GM18861 (cell line): Measurements from ENCODE around the gene EDN3.

Experiments used
- ATAC-seq: cut with Tn5 transposase; IDR thresholded peaks from one replicate; pipeline ENCODE4 v1.9.1; 2021; ENCODE audit not compliant: unreplicated experiment

Gene EDN3, protein sequence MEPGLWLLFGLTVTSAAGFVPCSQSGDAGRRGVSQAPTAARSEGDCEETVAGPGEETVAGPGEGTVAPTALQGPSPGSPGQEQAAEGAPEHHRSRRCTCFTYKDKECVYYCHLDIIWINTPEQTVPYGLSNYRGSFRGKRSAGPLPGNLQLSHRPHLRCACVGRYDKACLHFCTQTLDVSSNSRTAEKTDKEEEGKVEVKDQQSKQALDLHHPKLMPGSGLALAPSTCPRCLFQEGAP

GRCh38 chr20:59300333-59301081 is at the start of gene EDN3:
Gene EDN3, plus strand, starts transcription at chr20:59300611. Its CDS starts 202 bp downstream, at chr20:59300813.
- ATAC-seq, result no peak

DNA sequence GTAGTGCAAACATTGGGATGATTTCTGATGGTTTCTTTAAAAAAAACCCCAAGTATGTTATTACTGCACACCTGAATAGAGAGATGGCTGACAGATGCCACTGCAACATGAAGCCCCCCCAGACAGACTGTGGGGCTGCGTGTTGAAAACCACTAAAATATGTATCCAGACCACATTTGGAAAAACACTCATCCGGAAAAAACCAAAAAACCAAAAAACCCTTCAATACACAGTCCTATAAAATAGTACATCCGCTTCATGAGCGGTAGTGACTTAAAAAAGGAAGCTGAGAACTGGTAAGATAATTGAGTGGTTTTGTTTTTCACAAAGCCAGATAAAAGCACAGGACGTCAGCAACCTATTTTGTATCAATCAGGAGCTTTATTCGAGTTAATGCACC is 47.1 kb upstream of the EDN3 start:
- no peak for ATAC-seq

DNA sequence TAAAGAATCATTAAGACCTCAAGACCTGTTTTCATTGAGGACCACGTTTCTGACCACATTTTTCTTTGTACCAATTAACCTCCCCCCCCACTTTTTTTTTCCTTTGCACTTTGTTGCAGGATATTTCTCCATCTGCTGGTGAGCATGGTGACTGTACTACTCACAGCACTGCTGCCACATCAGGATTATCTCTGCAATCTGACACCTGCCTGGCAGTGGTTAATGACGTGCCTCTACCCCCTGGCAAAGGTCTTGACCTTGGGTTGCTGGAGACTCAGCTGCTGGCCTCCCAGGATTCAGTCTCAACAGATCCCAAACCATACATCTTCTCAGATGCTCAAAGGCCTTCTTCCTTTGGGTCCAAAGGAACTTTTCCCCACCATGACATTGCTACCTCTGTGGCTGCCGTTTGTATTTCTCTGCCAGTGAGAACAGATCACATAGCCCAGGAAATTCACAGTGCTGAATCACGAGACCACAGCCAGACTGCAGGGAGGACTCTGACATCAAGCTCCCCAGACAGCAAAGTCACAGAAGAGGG is 46.6 kb upstream of the EDN3 start:
- no peak for ATAC-seq

GRCh38 chr20:59255256-59255655 is 45.2 kb upstream of the EDN3 start:
- ATAC-seq, result no peak

GRCh38 chr20:59258221-59258621 is 42.2 kb upstream of the EDN3 start:
- ATAC-seq, result no peak

DNA sequence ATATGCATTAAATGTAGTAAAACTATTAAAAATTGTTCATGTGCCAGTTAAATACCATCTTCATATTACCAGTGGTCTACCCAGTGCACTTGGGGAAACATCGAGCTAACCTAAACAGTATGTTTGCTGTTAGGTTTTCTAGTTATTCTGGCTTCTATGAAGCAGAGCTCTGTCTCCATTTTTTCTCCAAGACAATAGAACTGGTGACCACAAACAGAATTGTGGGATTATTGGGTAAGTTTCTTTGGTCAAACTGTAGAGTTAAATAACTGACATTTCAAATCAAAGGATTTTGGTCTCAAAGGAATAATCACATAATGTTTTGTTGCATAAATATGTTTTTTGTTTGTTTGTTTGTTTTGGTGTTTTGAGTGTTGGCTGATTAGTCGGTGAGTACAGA is 40.5 kb upstream of the EDN3 start:
- ATAC-seq, result no peak

DNA sequence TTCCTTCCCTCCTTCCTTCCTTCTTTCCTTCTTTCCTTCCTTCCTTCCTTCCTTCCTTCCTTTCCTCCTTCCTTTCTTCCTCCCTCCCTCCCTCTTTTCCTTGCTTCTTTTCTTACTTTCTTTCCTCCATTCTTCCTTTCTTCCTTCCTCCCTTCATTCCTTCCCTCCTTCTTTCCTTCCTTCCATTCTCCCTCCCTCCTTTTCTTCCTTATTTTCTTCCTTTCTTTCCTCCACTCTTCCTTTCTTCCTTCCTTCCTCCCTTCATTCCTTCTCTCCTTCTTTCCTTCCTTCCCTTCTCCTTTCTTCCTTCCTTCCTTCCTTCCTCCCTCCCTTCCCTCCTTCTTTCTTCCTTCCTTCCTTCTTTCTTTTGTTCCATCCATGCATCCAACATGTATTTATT is 35.1 kb upstream of the EDN3 start:
- no peak for ATAC-seq

DNA sequence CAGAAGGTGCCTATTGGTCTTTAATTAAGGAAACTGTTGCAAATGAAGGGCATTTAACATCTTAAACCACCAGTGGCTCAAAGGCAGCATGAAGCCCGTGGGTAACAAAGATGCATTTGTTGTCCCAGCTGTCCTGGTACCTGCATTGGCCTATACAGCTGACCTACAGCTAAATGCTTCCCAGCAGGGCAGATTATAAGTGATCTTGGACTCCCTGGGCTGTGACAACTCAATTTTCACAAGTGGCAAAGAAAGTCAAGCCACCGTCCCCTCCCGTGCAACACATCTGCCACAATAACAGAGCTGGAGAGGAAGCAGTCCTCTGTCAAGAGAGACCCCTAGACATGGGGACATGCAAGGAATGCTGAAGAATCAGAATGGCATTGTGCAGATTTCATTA is 31.5 kb upstream of the EDN3 start:
- ATAC-seq, result no peak

GRCh38 chr20:59269411-59270025 is 30.9 kb upstream of the EDN3 start:
- no peak for ATAC-seq

GRCh38 chr20:59270380-59270779 is 30.0 kb upstream of the EDN3 start:
- no peak for ATAC-seq

GRCh38 chr20:59273739-59274357 is 26.6 kb upstream of the EDN3 start:
- no peak for ATAC-seq

DNA sequence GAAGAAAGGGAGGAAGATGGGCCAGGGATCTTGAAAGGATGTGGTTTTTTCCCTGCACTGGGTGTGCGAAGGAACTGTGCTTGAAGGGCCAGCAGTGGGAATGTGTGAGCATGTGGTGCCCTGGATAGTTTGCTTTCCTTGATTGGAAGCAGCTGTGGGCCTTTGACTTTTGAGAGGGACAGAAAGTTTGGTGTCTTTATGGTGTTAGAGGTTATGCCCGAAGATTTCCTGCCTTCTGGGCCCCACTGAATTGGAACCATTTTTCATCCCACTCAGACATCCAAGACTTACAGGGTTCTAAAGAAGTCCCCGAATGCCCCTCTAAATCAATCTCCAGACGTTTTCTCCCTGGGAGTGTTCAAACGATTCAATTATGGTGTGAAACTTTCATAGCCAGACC is 23.5 kb upstream of the EDN3 start:
- no peak for ATAC-seq

DNA sequence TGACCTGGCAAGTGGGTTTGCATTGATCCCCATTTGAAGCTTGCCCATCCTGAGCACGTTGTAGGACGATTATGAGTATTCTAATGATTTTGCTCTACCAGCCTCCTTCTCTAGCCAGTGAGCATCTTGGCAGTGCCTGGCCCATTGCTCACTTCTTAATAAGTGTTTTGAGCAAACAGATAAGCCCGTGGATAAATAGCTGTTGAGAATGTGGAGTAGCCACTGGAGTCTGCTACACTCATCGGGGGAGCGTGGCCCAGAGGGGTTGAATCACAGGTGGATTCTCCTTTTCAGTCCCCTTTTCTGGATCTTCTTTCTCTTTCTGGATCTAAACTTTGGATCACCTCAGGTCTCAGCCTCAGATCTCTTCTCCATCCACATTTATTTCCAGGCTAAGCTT is 15.9 kb upstream of the EDN3 start:
- ATAC-seq, result no peak

- ATAC-seq, result no peak
These were observed 10.4 kb upstream of the EDN3 start for GRCh38 chr20:59289994-59290393.

DNA sequence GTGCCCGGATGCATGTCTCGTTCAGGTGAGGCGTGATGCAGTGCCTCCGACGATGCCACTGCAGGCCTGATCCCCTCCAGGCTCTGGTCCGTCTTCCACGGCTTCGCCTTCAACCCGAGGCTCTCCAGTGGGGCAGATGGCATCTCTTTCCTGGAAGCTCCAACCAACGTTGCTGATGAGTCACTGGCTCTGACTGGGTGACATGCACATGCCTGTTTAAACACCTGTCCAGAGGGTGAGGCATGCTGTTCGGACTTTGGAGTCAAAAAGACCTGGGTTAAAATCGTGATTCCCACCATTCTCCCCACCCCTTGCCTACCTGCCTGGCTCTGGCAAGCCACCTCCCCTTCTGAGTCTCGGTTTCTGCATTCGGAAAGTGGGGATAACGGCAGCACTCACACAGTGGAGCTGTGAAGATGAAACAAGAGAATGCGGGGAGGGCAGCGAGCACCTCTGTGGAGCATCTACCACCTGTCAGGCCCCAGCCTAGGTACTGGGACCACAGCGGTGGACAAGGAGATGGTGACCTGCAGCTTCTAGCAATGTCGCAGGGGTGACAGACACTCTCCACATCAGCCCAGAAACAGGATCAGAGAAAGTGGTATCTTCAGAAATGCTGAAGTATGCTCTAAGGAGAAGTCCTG is 8.5 kb upstream of the EDN3 start:
- ATAC-seq, result no peak

- no peak for ATAC-seq
These were observed 4.9 kb upstream of the EDN3 start for GRCh38 chr20:59295531-59295930.

DNA sequence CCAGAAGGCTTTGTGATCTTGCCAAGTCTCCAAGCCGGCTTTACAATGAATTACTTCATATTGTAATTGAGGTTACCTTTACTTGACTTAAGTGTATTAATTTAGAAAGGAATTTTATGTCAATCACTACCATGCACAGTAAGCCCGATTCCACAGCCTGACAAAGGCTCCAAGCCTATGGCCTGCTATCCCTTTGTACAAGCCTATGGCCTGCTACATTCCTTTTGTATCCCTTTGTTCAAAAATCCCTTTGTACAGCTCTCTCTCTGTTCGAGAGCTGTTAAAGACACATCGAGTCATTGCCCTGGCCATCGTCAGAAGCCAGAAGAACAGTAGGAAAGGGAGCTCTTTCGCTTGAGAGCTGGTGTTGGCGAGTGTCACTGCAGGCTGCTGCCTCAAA is 2.7 kb upstream of the EDN3 start:
- no peak for ATAC-seq

DNA sequence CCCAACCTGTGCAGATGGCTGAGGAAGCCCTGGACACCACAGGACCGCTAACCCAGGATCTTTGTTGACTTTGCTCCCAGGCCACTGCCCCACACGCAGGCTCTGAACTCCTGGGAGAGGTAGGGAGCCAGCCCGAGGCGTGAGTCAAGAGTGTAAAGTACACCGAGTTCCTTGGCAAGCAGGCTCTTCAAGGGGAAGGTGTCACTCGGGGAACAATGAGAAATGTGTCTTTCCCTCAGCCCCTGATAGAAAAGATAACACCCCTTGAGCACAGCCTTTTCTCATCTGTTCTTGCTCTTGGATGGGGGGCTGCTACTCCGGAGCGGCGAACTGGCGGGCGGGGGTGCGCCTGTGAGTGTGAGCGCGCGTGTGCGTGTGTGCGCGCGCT is 472 bp upstream of the EDN3 start:
- no peak for ATAC-seq

- ATAC-seq, result no peak
These were observed 1.1 kb downstream of the EDN3 start for GRCh38 chr20:59301343-59302007.

- ATAC-seq, result no peak
These were observed 5.7 kb downstream of the EDN3 start for GRCh38 chr20:59305908-59306655.
